WTC11 (cell line): ENCODE results near the gene PTPA. TPM values are rescaled to one million over a fixed set of nuclear protein-coding genes. Genes with fewer than 3 reads are reported as not detected.

Source experiments
- ATAC-seq: fragments of 200-7000 bp; cut with Tn5 transposase; 2 replicates; pipeline ENCODE4 v1.10.0; 2021; ENCODE audit warnings: mild to moderate bottlenecking, moderate library complexity
- CTCF ChIA-PET: fragments of 300-600 bp; sonication (Branson Sonifier 250); formaldehyde crosslinking; loops from one replicate; lab custom pipeline; 2021; ENCODE audit warnings: antibody characterized with exemption; lab: Charles Lee
- POLR2A ChIA-PET: fragments of 350-600 bp; sonication (Branson Sonifier 250); formaldehyde crosslinking; loops from one replicate; lab custom pipeline; 2021; ENCODE audit warnings: antibody characterized with exemption; lab: Charles Lee
- DNase-seq: peaks from one replicate; pipeline ENCODE4 v3.0.0; 2021; ENCODE audit warnings: low spot score
- H3K27ac Mint-ChIP-seq: 2 replicates; pipeline ENCODE4 v1.8.0; 2021; ENCODE audit warnings: mixed read lengths
- H3K27me3 Mint-ChIP-seq: 2 replicates; pipeline ENCODE4 v1.8.0; 2021; ENCODE audit warnings: low read depth, mild to moderate bottlenecking, moderate library complexity, mixed read lengths
- H3K36me3 Mint-ChIP-seq: 2 replicates; pipeline ENCODE4 v1.8.0; 2021; ENCODE audit warnings: mixed read lengths
- H3K4me1 Mint-ChIP-seq: 2 replicates; pipeline ENCODE4 v1.8.0; 2022; ENCODE audit warnings: mixed read lengths
- H3K4me3 Mint-ChIP-seq: 2 replicates; pipeline ENCODE4 v1.8.0; 2021; ENCODE audit warnings: mild to moderate bottlenecking, moderate library complexity, mixed read lengths
- H3K9me3 Mint-ChIP-seq: 2 replicates; pipeline ENCODE4 v1.8.0; 2021; ENCODE audit warnings: mixed read lengths
- EMX1 ChIP-seq: fragments of 250-450 bp; sonication (Bioruptor Pico); IDR thresholded peaks from 2 replicates; pipeline ENCODE4 v1.8.0; 2021; ENCODE audit warnings: mild to moderate bottlenecking
- ETV6 ChIP-seq: sonication (generic); formaldehyde crosslinking; IDR thresholded peaks from 2 replicates; pipeline ENCODE4 v1.8.1; 2022; ENCODE audit warnings: mild to moderate bottlenecking, missing genetic modification reagents
- FOXK1 ChIP-seq: sonication (generic); formaldehyde crosslinking; IDR thresholded peaks from 2 replicates; pipeline ENCODE4 v1.8.0; 2022; ENCODE audit warnings: mild to moderate bottlenecking, moderate library complexity, missing genetic modification reagents
- FOXP1 ChIP-seq: sonication (generic); formaldehyde crosslinking; IDR thresholded peaks from 2 replicates; pipeline ENCODE4 v1.8.0; 2022; ENCODE audit warnings: missing genetic modification reagents, mild to moderate bottlenecking, moderate library complexity, borderline replicate concordance
- NFE2L1 ChIP-seq: sonication (generic); formaldehyde crosslinking; IDR thresholded peaks from 2 replicates; pipeline ENCODE4 v1.8.1; 2023; ENCODE audit warnings: missing genetic modification reagents
- ZNF281 ChIP-seq: sonication (generic); formaldehyde crosslinking; IDR thresholded peaks from 2 replicates; pipeline ENCODE4 v1.8.0; 2023; ENCODE audit warnings: mild to moderate bottlenecking, missing genetic modification reagents
- ZNF532 ChIP-seq: fragments of 250-450 bp; sonication (Bioruptor Pico); IDR thresholded peaks from 2 replicates; pipeline ENCODE4 v1.9.0; 2021; ENCODE audit warnings: mild to moderate bottlenecking, borderline replicate concordance
- total RNA-seq: library from RNA; stranded (reverse); gene quantifications from 3 replicates; pipeline ENCODE4 v1.2.3, GENCODE V29; 2021

The PTPA gene
- total RNA-seq, 1 experiment from 2014 or later, result 186 TPM

GRCh38 chr9:129139993-129140396, 28.8 kb downstream of the PTPA start:
- Mint-ChIP-seq H3K36me3 (peaks cover 28% of the 10 kb centered on the region), H3K4me1 (peaks cover 62% of the 10 kb centered on the region), H3K9me3 (no peaks in the 10 kb centered on the region), H3K27me3 (no peaks in the 10 kb centered on the region), H3K4me3 (peak overlapping the region; percentile 66), H3K27ac (peak overlapping the region; percentile 97)
- TF ChIP-seq NFE2L1 (CRISPR knock-in tag) (no peak), ETV6 (peak; percentile 21; the same call in 1 of the 2 replicates), ZNF281 (CRISPR knock-in tag) (peak; percentile 90; the same call in 1 of the 2 replicates), FOXK1 (CRISPR knock-in tag) (peak; percentile 60; the same call in 1 of the 2 replicates)
- ATAC-seq (peak; percentile 58), DNase-seq (peak; percentile 70)
- POLR2A ChIA-PET, result interaction anchor here (0.7 to 1.8 kb wide), 12 partner anchors 8 to 484 kb away, joined by 3 to 9 read pairs (median 5); partner anchors contain the start of gene IER5L
- CTCF ChIA-PET, result interaction anchor here (0.6 to 9.5 kb wide), 36 partner anchors 8 to 558 kb away, joined by 3 to 345 read pairs (median 4); partner anchors contain the start of genes ASB6, C9orf50, DOLPP1 and IER5L

GRCh38 chr9:129140397-129141065, 29.3 kb downstream of the PTPA start:
- CTCF ChIA-PET, result interaction anchor here (0.6 to 9.5 kb wide), 37 partner anchors 8 to 557 kb away, joined by 3 to 345 read pairs (median 4); partner anchors contain the start of genes ASB6, C9orf50, DOLPP1 and IER5L
- no peak for TF ChIP-seq EMX1
- no peak for TF ChIP-seq ZNF532 (CRISPR knock-in tag)
- 0 out of 2 replicates have a peak, but pooled peaks have one; percentile 31 for TF ChIP-seq FOXP1 (CRISPR knock-in tag)
- TF ChIP-seq ZNF281 (CRISPR knock-in tag), result no peak
- Mint-ChIP-seq H3K9me3 (no peaks in the 10 kb centered on the region), H3K4me1 (peaks cover 67% of the 10 kb centered on the region), H3K27me3 (no peaks in the 10 kb centered on the region), H3K4me3 (peak overlapping the region; percentile 66), H3K36me3 (peaks cover 23% of the 10 kb centered on the region), H3K27ac (peak overlapping the region; percentile 97)
- POLR2A ChIA-PET, result interaction anchor here (0.7 to 1.8 kb wide), 11 partner anchors 9 to 484 kb away, joined by 3 to 9 read pairs (median 5); partner anchors contain the start of gene IER5L
- DNase-seq, result peak; percentile 35
- ATAC-seq, result peak; percentile 15
